Mammary epithelial cell (primary cell): ENCODE measurements around the gene EBLN2.

Source experiments
- EZH2 ChIP-seq: IDR thresholded peaks from 2 replicates; pipeline ENCODE4 v1.6.1; 2012; ENCODE audit warnings: low read length, inconsistent platforms, borderline replicate concordance
- TF ChIP-seq, protein P1 (sequence below), 2 donors: IDR thresholded peaks in 1 of 2; conservative IDR thresholded peaks in 1 of 2; 2 replicates each; pipeline ENCODE4 v1.5.1; 2011 to 2012; ENCODE audit warnings: inconsistent platforms in 2 of 2, low read length in 2 of 2, mild to moderate bottlenecking in 2 of 2, control low read depth in 1 of 2, low read depth in 1 of 2; ENCODE audit not compliant: insufficient read depth in 1 of 2; ENCODE audit errors: extremely low read depth in 1 of 2

DNA sequence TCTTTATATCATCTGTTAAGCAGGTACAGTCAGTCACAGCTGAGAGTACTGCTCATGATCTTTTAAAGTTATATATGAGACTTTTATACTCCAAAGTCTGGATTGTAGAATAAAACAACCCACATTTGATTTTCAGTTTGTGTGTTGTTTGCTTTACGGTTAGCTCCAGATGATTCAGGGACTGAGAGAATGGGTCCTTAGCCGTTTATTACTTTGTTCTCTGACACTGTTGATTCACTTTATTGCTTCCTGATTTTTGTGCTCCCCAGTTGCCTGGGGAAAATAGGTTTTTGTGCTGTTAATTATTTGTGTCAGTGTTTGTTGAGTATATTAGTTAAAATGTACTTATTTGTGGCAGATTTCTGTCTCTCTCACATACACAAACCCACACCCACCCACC is 8.6 kb upstream of the EBLN2 start:
- TF ChIP-seq, protein P1, sequence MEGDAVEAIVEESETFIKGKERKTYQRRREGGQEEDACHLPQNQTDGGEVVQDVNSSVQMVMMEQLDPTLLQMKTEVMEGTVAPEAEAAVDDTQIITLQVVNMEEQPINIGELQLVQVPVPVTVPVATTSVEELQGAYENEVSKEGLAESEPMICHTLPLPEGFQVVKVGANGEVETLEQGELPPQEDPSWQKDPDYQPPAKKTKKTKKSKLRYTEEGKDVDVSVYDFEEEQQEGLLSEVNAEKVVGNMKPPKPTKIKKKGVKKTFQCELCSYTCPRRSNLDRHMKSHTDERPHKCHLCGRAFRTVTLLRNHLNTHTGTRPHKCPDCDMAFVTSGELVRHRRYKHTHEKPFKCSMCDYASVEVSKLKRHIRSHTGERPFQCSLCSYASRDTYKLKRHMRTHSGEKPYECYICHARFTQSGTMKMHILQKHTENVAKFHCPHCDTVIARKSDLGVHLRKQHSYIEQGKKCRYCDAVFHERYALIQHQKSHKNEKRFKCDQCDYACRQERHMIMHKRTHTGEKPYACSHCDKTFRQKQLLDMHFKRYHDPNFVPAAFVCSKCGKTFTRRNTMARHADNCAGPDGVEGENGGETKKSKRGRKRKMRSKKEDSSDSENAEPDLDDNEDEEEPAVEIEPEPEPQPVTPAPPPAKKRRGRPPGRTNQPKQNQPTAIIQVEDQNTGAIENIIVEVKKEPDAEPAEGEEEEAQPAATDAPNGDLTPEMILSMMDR (conservative IDR thresholded peaks at IDR 0.05 in 1 of 2, IDR thresholded peaks at IDR 0.05 in 1 of 2; ENCODE audit: extremely low read depth in 1 of 2, insufficient read depth in 1 of 2, low read depth in 1 of 2, low read length in 2 of 2): no peak
- TF ChIP-seq EZH2: no peak
